ENCODE results near the gene TRPV3.

DNA sequence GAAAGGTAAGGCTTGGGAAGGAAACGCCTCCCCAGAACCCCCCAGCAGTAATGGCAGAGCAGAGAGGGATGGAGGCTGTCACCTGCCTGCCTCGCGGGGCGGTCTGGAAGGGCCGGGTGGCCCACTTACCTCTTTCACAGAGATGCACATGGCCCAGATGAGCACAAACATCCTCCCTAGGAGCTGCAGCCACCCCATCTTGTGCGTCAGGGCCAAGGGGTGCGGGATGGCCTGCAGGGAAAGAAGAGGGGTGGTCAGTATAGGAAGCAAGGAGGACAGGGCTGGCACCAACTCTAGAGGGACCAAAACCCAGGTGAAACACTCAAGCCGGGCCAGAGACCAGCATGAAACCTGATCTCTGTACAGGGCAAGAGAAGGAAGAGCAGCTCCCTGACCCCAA, 29.7 kb downstream of the TRPV3 start:
- TF ChIP-seq CTCF (IDR thresholded peaks at IDR 0.05; ENCODE audit: control extremely low read depth in 1 of 3, insufficient read depth in 1 of 3, low read depth in 1 of 3, low read length in 3 of 3), result no peak
- TF ChIP-seq, protein P1, sequence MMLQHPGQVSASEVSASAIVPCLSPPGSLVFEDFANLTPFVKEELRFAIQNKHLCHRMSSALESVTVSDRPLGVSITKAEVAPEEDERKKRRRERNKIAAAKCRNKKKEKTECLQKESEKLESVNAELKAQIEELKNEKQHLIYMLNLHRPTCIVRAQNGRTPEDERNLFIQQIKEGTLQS (IDR thresholded peaks at IDR 0.05; ENCODE audit: insufficient read depth, low read depth, low read length), result no peak
- TF ChIP-seq, protein P2, sequence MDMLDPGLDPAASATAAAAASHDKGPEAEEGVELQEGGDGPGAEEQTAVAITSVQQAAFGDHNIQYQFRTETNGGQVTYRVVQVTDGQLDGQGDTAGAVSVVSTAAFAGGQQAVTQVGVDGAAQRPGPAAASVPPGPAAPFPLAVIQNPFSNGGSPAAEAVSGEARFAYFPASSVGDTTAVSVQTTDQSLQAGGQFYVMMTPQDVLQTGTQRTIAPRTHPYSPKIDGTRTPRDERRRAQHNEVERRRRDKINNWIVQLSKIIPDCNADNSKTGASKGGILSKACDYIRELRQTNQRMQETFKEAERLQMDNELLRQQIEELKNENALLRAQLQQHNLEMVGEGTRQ (IDR thresholded peaks at IDR 0.05; ENCODE audit: low read length), result no peak
- TF ChIP-seq FOSL1 (IDR thresholded peaks at IDR 0.05; ENCODE audit: insufficient read depth, low read depth, low read length), result no peak
- TF ChIP-seq NRF1 (IDR thresholded peaks at IDR 0.05; ENCODE audit: low read depth, low read length), result no peak

All from H1 (cell line).